GM10847 (cell line): ENCODE results near the gene GPR152.

ENCODE experiments used
- POLR2A ChIP-seq: IDR thresholded peaks from 2 replicates; pipeline ENCODE4 v1.6.1; 2011; ENCODE audit not compliant: insufficient read length; ENCODE audit errors: extremely low read depth

GPR152 gene

GRCh38 chr11:67428052-67429001 lies 24.2 kb downstream of the GPR152 start, which contains the start of gene RPS6KB2:
RPS6KB2 (plus strand) TSS chr11:67428494; CDS start chr11:67428546, 52 bp downstream.
- TF ChIP-seq POLR2A, result peak; percentile 88

GRCh38 chr11:67423891-67424613 lies 28.5 kb downstream of the GPR152 start:
- TF ChIP-seq POLR2A, result no peak

DNA sequence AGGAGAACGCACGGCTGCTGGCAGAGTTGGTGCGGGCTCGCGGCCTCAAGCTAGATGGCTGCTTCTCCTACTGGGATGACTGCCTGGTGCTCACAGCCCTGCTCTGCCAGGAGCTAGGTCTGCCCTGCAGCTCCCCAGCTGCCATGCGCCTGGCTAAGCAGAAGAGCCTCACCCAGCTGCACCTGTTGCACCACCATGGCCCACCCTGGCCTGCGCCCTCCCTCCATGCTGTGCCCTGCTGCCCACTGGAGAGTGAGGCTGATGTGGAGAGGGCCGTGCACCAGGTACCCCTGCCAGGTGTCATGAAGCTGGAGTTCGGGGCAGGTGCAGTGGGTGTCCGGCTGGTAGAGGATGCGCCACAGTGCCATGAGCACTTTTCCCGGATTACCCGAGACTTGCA lies 29.1 kb downstream of the GPR152 start:
- no peak for TF ChIP-seq POLR2A

GRCh38 chr11:67422891-67423290 lies 29.6 kb downstream of the GPR152 start:
- no peak for TF ChIP-seq POLR2A

- TF ChIP-seq POLR2A, result no peak
Measured at GRCh38 chr11:67421430-67422031, 31.0 kb downstream of the GPR152 start.

DNA sequence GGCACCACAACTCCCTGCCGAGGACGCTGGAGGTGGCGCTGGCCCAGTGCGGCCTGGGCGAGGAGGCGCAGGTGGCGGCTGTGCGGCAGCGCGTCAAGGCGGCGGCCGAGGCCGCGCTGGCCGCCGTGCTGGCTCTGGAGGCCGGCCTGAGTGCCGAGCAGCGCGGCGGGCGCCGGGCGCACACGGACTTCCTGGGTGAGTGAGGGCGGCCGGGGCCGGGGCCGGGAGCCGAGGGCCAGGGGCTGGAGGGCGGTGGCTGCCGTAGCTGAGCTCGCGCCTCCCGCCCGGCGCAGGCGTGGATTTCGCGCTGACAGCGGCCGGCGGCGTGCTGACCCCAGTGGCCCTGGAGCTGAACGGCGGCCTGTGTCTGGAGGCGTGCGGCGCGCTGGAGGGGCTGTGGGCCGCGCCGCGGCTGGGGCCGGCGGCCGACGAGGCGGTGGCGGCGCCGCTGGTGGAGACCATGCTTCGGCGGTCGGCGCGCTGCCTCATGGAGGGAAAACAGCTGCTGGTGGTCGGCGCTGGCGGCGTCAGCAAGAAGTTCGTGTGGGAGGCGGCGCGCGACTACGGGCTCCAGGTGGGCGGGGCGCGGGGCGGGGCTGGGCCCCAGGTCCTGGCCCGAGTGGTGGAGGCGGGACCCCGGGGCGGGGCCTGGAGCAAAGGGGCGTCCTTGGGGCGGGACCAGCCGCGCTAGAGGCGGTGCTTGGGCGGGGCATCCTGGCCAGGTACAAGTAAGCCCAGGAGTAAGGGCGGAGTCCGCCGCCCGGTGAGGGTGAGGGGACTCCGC lies 31.7 kb downstream of the GPR152 start:
- peak; percentile 52 for TF ChIP-seq POLR2A

GRCh38 chr11:67420147-67420645 lies 32.3 kb downstream of the GPR152 start:
- TF ChIP-seq POLR2A, result no peak

GRCh38 chr11:67419325-67420049 lies 33.0 kb downstream of the GPR152 start:
- no peak for TF ChIP-seq POLR2A

GRCh38 chr11:67418476-67419281 lies 33.9 kb downstream of the GPR152 start:
- no peak for TF ChIP-seq POLR2A

DNA sequence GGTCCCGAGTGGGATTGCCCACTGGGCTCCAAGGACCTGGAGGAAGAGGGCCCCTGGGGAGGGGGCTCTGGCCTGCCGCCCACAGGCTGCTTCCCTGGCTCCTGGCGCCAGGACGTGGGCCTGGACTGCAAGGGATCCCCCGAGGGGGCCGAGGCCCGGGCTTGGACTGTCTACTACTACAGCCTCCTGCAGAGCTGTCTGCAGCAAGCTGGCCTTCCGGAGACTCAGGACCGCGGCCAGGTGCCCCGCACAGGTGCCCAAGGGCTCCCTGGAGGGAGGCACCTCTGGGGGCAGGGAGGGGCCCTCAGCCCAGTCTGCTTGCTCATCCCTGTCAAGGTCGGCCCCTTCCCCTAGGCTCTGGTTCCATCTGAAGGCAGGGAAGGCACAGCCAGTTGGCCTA lies 35.1 kb downstream of the GPR152 start:
- no peak for TF ChIP-seq POLR2A

GRCh38 chr11:67416416-67417335 lies 35.9 kb downstream of the GPR152 start:
- TF ChIP-seq POLR2A, result no peak
